UCSD-AML1 (cell line): ENCODE data around the gene LXN.
"Not testable (repeated sequence)": the region's sequence is repeated elsewhere in the genome, so short reads cannot be mapped to it uniquely, and the experiment has no call there.

Source experiments
- DNase-seq: peaks from one replicate; lab custom pipeline; 2025; ENCODE audit not compliant: unreplicated experiment; lab: John Stamatoyannopoulos, UW

Gene LXN, protein sequence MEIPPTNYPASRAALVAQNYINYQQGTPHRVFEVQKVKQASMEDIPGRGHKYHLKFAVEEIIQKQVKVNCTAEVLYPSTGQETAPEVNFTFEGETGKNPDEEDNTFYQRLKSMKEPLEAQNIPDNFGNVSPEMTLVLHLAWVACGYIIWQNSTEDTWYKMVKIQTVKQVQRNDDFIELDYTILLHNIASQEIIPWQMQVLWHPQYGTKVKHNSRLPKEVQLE

DNA sequence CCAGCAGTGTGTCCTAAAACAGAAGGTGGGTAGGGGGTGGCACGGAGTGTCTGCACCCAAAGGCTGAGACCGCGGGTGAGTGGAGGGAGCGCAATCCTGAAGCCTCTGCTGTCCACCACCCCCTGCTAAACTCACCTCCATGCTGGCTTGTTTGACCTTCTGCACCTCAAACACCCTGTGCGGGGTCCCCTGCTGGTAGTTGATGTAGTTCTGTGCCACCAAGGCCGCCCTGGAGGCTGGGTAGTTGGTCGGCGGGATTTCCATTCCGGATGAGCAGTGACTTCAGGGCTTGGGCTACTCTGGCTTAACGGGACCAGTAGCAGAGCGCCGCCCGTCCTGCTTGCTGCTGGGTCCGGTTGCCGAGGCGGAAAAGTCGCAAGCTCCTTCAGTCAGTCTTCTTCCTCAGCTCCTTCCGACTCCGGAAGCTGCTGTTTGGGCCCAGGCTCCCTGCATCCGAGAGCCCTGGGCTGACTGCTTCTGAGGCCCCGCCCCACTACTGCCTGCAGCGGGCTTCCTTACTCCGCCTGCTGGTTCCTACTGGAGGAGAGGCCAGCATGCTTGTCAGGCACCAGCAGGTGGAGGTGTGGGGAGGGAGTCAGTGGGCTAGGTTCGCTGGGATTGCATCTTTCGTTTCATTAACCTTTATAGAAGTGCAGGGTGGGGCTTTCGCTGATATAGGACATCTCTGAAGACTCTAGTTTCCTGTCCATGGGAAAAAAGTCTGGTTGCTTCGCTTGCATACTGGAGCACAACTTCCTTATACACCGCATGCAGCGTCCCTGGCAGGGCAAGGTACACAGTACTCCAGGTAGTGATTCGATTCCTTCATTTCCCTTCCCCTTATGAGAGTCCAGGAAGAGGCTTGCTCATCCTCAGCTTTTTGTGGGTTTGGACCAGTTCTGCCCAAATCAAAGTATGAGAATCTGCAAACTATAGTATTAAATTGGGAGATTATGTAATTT, at the start of gene LXN:
Gene LXN (minus strand): TSS at position 434 of the 962 bp plus-strand sequence. CDS start 170 bp downstream, at position 264.
- peak; percentile 89 for DNase-seq

DNA sequence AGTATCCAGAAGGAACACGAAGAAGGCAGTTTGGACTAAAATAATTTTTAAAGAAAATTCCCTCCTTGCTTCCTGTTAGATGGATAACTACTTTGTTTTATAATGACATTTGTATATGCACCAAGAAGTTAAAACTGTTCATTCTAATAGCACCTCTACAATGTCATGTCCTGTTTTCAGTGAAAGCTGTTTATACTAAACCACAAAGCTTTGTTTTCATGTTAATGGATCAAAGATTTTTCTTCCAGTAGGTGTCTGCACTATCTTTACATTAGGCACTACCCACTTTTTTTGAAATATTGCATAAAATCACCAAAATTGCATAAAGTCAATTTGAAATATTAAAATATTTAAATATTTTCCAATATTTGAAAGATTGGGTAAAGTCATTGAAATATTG, 49.7 kb upstream of the LXN start:
- DNase-seq = no peak

DNA sequence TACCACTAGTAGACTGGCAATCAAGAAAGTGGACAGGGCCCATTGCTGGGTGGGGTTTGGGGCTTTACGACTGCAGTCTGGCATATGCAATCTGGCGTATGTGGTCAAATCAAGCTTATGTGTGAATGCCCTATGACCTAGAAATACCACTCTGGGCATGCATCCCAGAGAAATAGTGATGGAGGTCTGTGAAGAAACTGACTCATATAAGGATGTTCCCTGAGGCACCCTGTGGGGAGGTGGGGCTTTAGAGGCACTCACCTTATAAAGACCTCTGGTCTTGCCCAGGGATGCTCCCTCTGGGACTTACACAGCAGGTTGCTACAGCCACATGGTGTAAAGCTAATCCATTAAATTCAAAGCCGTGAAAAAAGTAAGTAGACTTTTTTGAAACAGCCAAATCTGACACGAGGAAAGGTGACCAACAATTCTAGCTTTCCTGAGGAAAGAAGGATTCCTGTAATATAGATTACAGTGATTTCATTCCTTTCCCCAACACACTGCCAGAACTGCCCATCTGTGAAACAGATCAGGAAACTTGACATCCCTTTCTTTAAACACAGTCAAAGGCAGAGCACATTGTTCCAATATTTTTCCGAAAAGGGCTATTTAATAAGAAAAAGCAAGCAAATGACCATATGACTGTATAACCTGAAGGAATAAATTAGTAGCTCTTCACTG, 46.2 kb upstream of the LXN start:
- DNase-seq = no peak

DNA sequence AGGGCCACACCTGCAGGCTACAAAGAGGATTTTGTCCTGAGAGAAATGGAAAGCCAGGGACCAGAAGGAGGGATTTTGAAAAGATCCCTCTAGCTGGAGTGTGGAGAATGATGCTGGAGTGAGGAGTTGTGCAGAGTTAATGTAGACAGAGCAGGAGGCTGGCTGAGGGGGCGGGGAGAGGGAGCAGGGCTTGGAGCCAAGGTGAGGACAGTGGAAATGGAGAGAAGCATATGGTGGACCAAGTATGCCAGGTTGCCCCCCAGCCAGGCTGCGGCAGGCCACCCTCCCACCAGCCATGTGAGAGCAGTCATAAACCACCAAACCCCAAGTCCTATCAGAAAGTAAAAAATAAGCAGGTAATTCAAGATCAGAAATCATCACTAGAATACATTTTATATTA, 45.1 kb upstream of the LXN start:
- DNase-seq = no peak

DNA sequence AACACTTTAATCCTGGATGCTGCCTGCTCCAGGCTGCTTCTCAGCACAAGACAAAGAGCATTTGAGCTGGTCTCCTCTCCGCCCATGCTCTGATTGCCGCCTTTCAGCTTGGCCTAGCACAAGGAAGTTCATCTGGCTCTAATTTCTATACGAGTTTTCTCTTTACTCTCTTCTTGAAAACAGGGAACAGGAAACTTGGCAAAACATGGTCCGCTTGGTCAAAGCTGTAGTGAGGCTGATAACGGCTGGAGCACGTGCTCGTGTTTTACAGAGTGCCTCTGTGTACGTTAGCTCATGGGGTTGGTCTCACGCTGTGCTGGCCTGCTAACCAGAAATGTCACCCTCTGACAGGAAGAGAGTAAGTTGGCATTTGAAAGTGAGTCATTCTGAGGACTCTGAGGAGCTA, 40.6 kb upstream of the LXN start:
- peak; percentile 58 for DNase-seq

DNA sequence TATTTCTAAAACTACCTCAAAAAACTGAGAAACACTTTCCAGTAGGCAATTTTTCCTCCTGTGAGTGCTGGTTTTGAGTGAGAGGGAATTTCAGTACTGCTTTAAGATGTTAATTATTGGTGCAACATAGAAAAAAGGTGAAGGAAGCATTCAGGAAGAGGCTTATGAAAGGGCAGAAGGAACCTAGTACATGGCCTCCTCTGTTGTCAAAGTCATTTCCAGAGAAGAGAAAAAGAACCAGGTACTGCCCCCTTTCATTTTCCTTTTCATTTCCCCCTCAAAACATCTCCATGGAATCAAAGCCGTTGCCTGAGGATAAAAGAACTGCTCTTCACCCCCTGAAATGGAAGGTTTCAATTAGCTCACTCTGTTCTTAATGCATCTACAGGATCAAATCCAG, 40.0 kb upstream of the LXN start:
- DNase-seq = no peak

DNA sequence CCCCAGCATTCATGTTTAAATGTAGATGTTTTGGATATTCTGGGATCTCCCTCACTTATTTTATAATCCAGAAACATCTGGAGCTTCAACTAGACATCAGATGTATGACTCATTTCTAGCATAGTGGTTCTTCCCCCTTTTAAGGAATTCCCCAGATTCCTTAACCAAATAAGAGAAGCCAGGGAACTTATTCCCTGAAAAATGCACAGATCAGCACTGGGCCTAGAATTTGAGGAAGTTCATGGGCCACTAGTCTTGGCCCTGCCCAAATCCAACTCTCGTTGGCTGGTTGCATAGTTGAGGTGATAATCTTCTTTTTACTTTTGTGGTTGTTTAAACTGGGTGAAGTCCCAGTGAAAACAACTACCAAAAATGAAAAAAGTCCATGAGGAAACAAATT, 39.4 kb upstream of the LXN start:
- DNase-seq = no peak

DNA sequence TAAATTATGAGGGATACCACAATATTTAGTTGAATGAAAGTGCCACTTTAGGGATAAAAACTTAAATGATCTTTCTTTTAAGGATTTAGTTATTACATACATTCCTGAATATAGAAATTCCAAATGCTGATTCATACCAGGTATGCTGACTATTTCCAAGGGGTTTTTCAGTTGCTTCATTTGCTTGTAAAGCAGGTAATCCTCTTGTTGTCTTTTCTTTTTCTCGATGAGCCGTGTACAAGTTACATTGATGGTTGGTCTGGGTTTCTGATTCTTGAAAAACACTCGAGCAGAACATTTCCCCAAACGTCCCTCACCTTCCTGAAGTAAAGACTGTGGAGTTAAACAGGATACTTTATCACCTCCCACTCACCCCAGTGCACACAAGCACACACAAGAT, 38.2 kb upstream of the LXN start:
- DNase-seq = no peak

DNA sequence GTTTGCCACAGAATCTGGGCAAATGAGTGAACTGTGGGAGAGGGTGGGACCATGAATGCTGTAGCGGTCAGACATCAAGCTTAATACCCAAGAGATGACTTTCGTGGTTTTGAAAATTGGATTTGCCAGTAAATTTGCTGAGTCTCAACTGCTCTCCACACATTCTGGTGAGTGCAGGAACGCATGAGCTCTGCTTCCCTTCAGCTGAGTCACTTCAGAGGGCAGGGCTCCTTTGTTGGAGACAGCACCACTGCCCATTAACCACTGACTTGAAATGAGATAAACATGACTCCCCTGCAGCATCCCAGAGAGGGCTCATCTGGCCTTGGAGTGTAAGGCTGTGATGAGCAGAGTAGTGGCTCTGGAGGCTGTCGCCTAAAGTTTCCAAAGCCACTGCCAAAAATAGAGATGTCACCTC, 37.2 kb upstream of the LXN start:
- peak; percentile 26 for DNase-seq

DNA sequence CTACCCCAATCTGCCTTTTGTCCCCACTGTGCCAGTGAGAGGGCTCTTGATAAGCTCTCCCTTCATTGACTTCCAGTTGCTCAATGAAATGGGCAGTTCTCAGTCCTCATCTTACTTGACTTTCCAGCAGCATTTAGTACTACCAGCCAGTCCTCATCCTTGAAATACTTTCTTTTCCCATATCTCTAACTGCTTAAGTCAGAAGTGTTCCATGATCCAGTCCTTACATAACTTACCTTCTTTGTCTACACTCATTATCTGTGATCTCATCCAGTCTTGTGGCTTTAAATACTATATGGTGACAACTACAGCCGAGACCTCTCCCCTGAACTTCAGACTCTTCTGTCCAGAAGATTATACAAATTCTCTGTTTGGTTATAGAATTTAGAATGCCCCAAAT, 31.1 kb upstream of the LXN start:
- DNase-seq = no peak

DNA sequence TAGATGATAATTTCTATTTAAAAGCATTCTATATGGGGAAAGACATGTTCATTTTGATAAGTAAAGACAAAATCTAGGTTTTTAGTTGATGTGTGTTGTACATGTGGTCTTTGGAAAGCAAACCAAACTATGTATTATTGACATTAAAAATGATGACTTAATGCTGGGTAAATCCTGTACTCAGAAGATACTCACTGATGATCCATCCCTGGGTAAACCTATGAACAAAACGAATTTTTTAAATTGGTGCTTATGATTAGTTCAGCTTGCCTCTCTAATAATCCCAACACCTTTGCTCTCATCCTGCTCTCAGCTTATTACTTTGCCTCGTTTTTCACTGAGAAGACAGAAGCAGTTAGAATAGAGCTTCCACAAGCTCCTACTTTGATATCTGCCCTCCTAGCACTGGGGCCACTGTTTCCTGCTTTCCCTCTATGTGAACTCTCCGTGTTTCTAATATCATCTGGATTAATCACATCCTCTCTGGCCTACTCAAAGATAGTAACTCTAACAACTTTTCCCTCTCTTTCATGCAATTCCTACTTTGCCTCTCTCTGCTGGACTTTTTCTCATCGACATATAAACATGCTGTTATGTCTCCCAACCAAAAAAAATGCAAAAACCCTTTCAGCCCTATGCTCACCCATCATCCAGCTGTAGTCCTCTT, 30.5 kb upstream of the LXN start:
- no peak for DNase-seq

DNA sequence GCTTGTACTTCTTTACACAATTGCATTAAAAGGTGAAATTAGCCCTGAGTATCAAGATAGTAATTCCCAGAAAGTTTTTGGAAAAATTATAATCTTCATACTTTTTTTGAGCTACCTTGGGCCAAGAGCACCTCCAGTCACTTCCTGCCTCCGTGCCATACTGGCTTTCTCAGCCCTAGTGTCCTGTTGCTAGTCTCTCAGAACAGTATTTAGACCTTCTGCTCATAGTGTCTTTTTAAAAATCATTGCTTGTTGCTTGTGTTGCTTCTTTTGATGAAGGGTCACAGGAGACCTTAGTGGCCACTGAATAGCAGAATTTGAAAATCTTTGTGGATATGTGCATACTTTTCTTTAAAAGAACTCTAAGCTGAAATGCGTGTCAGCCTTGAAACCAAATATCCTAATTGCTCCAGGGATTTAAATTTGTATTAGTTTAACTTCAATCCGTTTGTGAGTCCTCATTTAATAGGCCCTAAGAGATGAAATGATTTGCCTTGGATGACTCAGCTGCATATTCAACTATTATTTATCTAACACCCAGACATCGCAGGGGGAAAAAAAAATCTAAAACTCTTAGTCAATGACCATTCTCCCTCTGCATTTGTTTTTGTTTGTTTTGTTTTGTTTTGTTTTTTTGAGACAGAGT, 29.1 kb upstream of the LXN start:
- DNase-seq = no peak

DNA sequence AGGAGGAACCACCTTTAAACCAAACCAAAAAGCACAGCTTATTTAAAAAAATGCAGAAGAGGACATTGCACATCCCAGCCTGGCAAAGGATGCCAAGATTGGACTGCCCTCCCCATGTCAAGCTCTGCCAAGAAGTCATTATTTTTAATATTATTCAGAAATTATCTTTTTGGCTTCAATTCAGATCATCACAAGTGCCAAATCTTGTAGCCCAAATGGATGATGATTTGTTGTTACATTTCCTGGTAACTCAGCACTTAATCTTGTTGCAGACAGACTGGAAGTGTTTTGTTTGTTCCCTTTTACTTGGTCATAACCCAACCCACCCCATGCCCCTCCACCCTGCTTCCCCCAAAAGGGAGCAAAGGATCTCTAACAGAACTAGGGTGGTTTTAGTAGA, 28.1 kb upstream of the LXN start:
- DNase-seq = no peak

DNA sequence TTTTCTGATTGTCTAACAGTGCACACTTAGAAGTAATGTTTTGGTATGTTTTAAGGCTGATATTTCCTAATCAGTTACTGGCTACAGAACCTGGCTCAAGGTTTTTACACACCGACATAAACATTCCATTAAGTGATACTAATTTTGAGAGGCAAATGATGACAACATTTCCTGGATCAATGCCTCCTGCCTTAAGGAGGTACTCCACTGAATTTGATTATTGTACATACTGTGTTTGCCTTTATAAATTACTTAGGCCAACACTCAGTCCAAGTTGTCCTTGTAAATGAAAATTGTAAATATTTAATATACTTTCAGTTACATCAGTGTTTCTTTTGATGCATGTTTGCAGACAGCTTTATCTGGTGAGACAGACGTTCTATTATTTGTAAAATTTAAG, 24.2 kb upstream of the LXN start:
- DNase-seq = no peak

DNA sequence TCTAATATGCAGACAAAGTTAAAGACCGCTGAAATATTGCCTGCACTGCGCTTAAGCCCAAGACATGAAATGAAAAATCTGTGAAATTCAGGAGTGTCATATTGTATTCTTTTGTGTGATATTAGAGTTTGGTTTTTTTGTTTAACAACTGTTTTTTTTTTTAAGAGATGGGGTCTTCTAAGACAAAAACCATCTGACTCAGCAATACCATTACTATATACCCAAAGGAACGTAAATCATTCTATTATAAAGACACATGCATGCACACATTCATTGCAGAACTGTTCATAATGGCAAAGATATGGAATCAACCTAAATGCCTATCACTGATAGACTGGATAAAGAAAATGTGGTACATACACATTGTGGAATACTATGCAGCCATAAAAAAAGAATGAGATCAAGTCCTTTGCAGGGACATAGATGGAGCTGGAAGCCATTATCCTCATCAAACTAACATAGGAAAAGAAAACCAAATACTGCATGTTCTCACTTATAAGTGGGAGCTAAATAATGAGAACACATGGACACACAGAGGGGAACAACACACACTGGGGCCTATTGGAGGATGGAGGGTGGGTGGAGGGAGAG, 21.5 kb upstream of the LXN start:
- DNase-seq = not testable (repeated sequence)

DNA sequence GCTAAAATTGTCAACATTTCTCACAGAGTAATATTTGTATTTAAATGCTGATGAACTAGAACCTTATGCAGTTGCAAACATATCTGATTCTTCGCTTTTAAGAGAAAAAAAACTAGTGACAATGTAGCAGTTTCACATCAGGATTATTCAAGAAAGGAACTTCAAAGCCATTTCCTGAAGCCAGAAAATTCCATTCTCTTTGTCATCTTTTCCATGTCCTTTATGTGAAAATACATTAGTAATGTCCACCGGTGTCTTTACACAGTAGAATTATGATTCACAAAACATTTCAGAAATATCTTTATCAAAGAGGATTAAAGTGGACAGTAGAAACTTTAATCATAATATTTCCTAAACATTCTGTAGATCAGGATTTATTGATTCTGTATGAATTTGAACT, 12.7 kb upstream of the LXN start:
- no peak for DNase-seq

DNA sequence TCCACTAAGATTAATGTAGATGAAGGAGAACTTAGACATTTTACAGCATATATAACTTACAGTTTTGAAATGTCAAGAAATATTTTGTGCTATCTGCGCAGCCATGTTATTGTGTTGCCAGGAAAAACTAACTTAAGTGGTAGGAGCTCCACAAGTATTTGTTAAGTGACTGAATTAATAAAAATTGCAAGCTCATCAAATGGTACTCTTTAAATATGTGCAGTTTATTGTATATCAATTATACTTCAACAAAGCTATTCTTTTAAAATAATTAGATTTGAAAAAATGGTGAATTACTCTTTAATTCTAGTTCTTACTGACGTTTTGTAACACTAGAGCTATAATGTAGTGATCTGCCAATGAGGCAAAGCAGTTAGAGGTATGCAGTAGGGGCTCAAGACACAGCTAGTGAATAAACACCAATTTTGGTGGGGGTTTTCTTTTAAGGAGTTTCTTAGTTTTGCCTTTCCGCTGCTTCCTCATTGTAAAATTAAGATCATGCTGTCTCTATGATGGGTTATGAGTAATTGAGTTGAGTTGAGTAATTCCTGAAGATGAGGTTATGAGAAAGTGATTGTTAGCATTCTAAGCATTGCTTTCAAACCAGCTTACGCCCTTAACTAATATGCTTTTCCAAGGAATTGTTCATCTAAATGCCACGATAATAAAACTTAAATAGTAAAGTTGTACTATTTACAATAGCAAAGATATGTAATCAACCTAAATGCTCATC, 10.9 kb upstream of the LXN start:
- DNase-seq = no peak

DNA sequence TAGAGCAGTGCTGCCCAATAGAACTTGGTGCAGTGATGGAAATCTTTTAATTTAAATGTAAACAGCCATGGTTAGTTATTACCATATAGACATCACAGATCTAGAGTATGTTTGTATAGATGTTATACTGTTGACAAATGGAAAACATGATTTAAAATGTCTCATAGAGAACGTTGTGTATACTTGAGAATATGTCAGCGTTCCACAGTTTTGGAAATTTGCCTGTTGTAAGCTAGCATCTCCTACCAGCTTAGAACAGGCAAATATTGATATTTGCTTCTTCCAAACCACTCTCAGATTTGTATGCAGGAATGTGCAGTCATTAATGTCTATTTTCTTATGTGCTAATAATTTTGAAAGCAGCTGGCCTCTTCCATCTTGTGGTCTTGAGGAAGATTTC, 8.4 kb upstream of the LXN start:
- DNase-seq = no peak

DNA sequence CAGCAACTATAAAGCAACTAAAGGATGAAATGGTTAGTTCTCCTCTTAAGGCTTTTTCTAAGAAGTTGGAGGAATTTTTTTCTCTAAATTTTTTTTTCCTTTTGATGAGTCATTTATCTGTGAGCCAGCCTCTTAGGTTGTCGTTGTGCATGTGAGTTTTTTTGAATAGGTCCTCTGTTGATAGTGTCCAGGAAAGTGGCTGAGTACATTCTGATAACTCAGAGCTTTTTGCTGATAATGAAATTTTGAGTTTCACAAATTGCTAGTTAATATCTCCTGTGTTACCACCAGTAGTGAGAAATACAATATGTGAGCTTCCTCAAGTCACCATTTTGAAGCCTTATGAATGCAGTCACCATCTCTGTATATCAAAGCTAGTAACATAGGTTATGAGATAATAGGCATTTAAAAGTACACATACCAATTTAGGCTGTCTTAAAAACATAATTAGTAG, 7.1 kb upstream of the LXN start:
- DNase-seq = no peak

DNA sequence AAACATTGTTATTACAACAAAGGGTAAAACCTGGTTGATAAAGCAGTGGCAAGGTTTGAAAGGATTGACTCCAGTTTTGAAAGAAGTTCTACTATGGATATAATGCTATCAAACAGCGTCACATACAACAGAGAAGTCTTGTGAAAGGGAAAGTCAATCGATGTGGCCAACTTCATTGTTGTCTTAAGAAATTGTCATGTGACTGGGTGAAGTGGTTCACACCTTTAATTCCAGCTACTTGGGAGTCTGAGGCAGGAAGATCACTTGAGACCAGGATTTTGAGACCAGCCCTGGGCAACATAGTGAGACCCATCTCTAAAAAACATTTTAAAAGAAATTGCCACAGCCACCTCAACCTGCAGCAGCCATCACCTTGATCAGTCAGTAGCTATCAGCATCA, 6.2 kb upstream of the LXN start:
- no peak for DNase-seq
